Nephron progenitor cell (in vitro differentiated cells): ENCODE measurements around the gene PEX13.

Experiments used
- DNase-seq: peaks from one replicate; pipeline ENCODE4 v3.0.0; 2021
- H3K27ac Mint-ChIP-seq: 2 replicates; pipeline ENCODE4 v1.8.0; 2021; ENCODE audit warnings: mild to moderate bottlenecking, moderate library complexity, mixed read lengths
- H3K27me3 Mint-ChIP-seq: 2 replicates; pipeline ENCODE4 v1.8.0; 2021; ENCODE audit warnings: mild to moderate bottlenecking, low read depth, mixed read lengths; ENCODE audit not compliant: poor library complexity
- H3K36me3 Mint-ChIP-seq: 2 replicates; pipeline ENCODE4 v1.8.0; 2021; ENCODE audit warnings: low read depth, mixed read lengths
- H3K4me1 Mint-ChIP-seq: 2 replicates; pipeline ENCODE4 v1.8.0; 2021; ENCODE audit warnings: mixed read lengths
- H3K4me3 Mint-ChIP-seq: 2 replicates; pipeline ENCODE4 v1.8.0; 2021; ENCODE audit warnings: mild to moderate bottlenecking, moderate library complexity, mixed read lengths
- H3K9me3 Mint-ChIP-seq: 2 replicates; pipeline ENCODE4 v1.8.0; 2021; ENCODE audit warnings: mild to moderate bottlenecking, moderate library complexity, mixed read lengths
- TF ChIP-seq, protein P1 (sequence below): fragments of 200-600 bp; sonication (generic); IDR thresholded peaks from 2 replicates; pipeline ENCODE4 v1.5.0; 2021; ENCODE audit warnings: antibody characterized with exemption

The PEX13 gene

DNA sequence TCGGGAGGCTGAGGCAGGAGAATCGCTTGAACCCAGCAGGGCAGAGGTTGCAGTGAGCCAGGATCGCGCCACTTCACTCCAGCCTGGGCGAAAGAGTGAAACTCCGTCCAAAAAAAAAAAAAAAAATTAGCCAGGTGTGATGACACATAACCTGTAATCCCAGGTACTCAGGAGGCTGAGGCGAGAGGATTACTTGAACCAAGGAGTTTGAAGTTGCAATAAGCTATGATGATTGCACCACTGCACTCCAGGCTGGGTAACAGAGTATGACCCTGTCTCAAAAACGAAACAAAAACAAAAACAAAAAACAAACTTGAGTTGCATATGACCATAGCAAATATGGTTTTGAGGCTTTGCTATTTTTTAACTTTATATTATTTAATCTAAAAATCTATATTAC lies 74.0 kb downstream of the PEX13 start:
- H3K4me1 Mint-ChIP-seq = no peaks in the 10 kb centered on the region
- H3K9me3 Mint-ChIP-seq = no peaks in the 10 kb centered on the region
- no peak for DNase-seq
- H3K4me3 Mint-ChIP-seq = no peak overlapping the region
- TF ChIP-seq, protein P1, sequence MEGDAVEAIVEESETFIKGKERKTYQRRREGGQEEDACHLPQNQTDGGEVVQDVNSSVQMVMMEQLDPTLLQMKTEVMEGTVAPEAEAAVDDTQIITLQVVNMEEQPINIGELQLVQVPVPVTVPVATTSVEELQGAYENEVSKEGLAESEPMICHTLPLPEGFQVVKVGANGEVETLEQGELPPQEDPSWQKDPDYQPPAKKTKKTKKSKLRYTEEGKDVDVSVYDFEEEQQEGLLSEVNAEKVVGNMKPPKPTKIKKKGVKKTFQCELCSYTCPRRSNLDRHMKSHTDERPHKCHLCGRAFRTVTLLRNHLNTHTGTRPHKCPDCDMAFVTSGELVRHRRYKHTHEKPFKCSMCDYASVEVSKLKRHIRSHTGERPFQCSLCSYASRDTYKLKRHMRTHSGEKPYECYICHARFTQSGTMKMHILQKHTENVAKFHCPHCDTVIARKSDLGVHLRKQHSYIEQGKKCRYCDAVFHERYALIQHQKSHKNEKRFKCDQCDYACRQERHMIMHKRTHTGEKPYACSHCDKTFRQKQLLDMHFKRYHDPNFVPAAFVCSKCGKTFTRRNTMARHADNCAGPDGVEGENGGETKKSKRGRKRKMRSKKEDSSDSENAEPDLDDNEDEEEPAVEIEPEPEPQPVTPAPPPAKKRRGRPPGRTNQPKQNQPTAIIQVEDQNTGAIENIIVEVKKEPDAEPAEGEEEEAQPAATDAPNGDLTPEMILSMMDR = no peak
- no peak overlapping the region for H3K27ac Mint-ChIP-seq
- peaks cover 48% of the 10 kb centered on the region for H3K36me3 Mint-ChIP-seq
- no peaks in the 10 kb centered on the region for H3K27me3 Mint-ChIP-seq

DNA sequence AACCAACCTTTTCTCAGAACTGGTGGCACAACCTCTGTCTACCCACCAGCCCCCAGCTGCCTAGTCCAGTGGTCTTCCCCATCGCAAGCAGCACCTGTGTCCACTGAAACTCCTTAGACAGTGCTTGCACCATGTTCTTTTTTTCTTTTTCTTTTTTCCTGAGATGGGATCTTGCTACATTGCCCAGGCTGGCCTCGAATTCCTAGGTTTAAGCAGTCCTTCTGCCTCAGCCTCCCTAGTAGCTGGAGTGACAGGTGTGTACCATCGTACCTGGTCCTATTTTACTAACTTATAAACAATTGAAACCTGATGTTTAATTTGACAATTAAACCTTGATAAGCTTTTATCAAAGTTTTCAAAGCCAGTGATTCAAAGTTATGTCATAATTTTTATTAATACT lies 78.9 kb downstream of the PEX13 start:
- no peak for DNase-seq
- H3K27me3 Mint-ChIP-seq = no peaks in the 10 kb centered on the region
- no peaks in the 10 kb centered on the region for H3K9me3 Mint-ChIP-seq
- H3K27ac Mint-ChIP-seq = no peak overlapping the region
- H3K4me1 Mint-ChIP-seq = no peaks in the 10 kb centered on the region
- peaks cover 32% of the 10 kb centered on the region for H3K36me3 Mint-ChIP-seq
- H3K4me3 Mint-ChIP-seq = no peak overlapping the region
- TF ChIP-seq, protein P1 = no peak

DNA sequence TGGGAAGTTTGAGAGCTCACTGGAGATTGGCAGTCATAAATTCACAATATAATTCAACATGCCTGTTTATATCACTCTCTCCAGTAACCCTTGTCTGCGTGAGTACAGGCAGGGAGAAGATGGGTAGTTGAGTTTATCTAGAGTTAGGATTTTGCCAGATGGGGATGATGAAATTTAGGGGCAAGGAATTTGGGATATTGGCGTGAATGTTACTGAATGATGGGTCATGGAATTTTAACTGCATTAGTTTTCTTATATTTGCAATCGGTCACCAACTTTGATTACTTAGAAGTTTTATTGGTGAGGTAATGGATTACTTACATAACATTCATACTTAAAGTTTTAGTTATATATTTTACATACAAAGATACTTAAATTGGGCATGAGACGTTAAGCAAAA lies 83.3 kb downstream of the PEX13 start:
- no peak overlapping the region for H3K27ac Mint-ChIP-seq
- H3K4me1 Mint-ChIP-seq = peaks cover 7% of the 10 kb centered on the region
- TF ChIP-seq, protein P1 = no peak
- no peaks in the 10 kb centered on the region for H3K27me3 Mint-ChIP-seq
- no peak for DNase-seq
- H3K36me3 Mint-ChIP-seq = peaks cover 35% of the 10 kb centered on the region
- H3K9me3 Mint-ChIP-seq = no peaks in the 10 kb centered on the region
- no peak overlapping the region for H3K4me3 Mint-ChIP-seq
